RWPE1 (cell line): Measurements from ENCODE around the gene CREB3L2.
"Not testable (repeated sequence)": the region's sequence is repeated elsewhere in the genome, so short reads cannot be mapped to it uniquely, and the experiment has no call there.

ENCODE experiments used
- CTCF ChIA-PET: fragments of 350-600 bp; sonication (Branson Sonifier 250); formaldehyde crosslinking; extraction: SDS; loops from one replicate; lab custom pipeline; 2021; lab: Yijun Ruan, JAX
- POLR2A ChIA-PET: fragments of 400-600 bp; formaldehyde crosslinking; extraction: SDS; loops from one replicate; lab custom pipeline; 2020; ENCODE audit warnings: antibody characterized with exemption; ENCODE audit not compliant: low non-redundant PET; lab: Yijun Ruan, JAX
- DNase-seq: peaks from one replicate; pipeline ENCODE4 v3.0.0; 2012; ENCODE audit warnings: low spot score
- H3K27ac ChIP-seq: fragments of 450-650 bp; 2 replicates; pipeline ENCODE4 v1.5.1; 2017
- CTCF ChIP-seq: fragments of 450-650 bp; conservative IDR thresholded peaks from 2 replicates; pipeline ENCODE4 v1.5.1; 2017; ENCODE audit warnings: low read depth, mild to moderate bottlenecking

CREB3L2 gene

DNA sequence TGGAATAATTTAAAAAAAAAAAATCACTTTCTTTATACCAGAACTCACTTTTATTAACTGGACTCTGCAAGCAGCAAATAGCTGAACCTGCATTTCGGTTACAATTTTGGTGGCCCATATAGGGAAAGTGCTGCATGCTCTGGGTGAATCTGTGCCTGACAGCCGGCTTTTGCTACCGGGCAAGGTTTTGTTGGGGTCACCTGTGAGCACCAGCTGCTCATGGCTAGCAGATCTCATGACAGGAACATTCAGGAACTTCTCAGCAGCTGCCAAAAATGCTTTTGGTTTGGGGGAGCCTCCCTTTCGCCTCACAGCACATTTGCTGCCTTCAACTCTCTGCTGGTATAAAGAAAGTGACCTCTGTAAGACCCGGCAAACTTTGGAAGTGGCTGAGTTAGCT, 13.2 kb upstream of the CREB3L2 start:
- POLR2A ChIA-PET: no interaction called here
- no peak overlapping the region for H3K27ac ChIP-seq
- CTCF ChIA-PET: interaction anchor here (0.6 to 1.1 kb wide), 2 partner anchors 123 to 423 kb away, joined by 3 to 5 read pairs; no protein-coding TSS in a partner anchor
- no peak for DNase-seq
- TF ChIP-seq CTCF: no peak

GRCh38 chr7:138014686-138015085, 12.8 kb upstream of the CREB3L2 start:
- ChIA-PET CTCF (interaction anchor here (0.6 to 1.1 kb wide), 2 partner anchors 122 to 422 kb away, joined by 3 to 5 read pairs; no protein-coding TSS in a partner anchor), POLR2A (no interaction called here)
- H3K27ac ChIP-seq: no peak overlapping the region
- TF ChIP-seq CTCF: no peak
- DNase-seq: no peak

GRCh38 chr7:138014201-138014600, 12.3 kb upstream of the CREB3L2 start:
- POLR2A ChIA-PET: not testable (repeated sequence)
- CTCF ChIA-PET: interaction anchor here (0.7 to 1.3 kb wide), 2 partner anchors 111 to 476 kb away, joined by 3 to 4 read pairs; no protein-coding TSS in a partner anchor

GRCh38 chr7:138009350-138009653, 7.4 kb upstream of the CREB3L2 start:
- CTCF ChIA-PET: interaction anchor here (0.5 to 1.8 kb wide), 5 partner anchors 37 to 1757 kb away, joined by 3 to 15 read pairs (median 3); no protein-coding TSS in a partner anchor
- no peak for TF ChIP-seq CTCF
- POLR2A ChIA-PET: no interaction called here
- no peak overlapping the region for H3K27ac ChIP-seq
- DNase-seq: no peak

More at GRCh38 chr7:138014201-138014600, 12.3 kb upstream of the CREB3L2 start:
- not testable (repeated sequence) for DNase-seq, H3K27ac ChIP-seq

GRCh38 chr7:138008588-138009349, 6.9 kb upstream of the CREB3L2 start:
- TF ChIP-seq CTCF: peak; percentile 91
- H3K27ac ChIP-seq: no peak overlapping the region
- ChIA-PET POLR2A (no interaction called here), CTCF (interaction anchor here (0.5 to 1.8 kb wide), 6 partner anchors 16 to 1758 kb away, joined by 3 to 15 read pairs (median 3); no protein-coding TSS in a partner anchor)
- DNase-seq: peak; percentile 16

DNA sequence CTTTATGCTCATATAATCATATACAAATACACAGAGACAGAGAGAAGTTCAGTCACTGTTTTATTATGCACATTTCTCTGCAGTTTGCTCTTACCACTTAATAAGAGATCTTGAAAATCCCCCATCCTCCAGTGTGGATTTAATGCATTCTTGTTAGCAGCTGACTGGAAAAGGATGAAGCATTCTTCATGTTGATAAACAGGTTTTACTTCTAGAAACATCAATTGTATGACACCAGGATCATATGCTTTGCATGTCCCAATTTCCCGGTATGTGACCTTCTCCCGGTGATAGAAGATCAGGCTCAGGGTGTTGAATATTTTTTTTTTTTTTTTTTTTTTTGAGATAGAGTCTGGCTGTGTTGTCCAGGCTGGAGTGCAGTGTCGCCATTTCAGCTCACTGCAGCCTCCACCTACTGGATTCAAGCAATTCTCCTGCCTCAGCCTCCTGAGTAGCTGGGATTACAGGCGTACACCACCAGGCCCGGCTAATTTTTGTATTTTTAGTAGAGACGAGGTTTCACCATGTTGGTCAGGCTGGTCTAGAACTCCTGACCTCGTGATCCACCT, 6.2 kb upstream of the CREB3L2 start:
- no peak for TF ChIP-seq CTCF
- DNase-seq: no peak
- ChIA-PET CTCF (interaction anchor here (0.7 to 1.8 kb wide), 2 partner anchors 17 to 104 kb away, joined by 3 to 15 read pairs; no protein-coding TSS in a partner anchor), POLR2A (no interaction called here)
- H3K27ac ChIP-seq: no peak overlapping the region
